HG03108 (cell line): ENCODE results near the gene VPS29.
"Not testable (repeated sequence)": the region's sequence is repeated elsewhere in the genome, so short reads cannot be mapped to it uniquely, and the experiment has no call there.

Source experiments
- ATAC-seq: cut with Tn5 transposase; IDR thresholded peaks from one replicate; pipeline ENCODE4 v1.9.1; 2021; ENCODE audit warnings: moderate library complexity; ENCODE audit not compliant: unreplicated experiment

The VPS29 gene

DNA sequence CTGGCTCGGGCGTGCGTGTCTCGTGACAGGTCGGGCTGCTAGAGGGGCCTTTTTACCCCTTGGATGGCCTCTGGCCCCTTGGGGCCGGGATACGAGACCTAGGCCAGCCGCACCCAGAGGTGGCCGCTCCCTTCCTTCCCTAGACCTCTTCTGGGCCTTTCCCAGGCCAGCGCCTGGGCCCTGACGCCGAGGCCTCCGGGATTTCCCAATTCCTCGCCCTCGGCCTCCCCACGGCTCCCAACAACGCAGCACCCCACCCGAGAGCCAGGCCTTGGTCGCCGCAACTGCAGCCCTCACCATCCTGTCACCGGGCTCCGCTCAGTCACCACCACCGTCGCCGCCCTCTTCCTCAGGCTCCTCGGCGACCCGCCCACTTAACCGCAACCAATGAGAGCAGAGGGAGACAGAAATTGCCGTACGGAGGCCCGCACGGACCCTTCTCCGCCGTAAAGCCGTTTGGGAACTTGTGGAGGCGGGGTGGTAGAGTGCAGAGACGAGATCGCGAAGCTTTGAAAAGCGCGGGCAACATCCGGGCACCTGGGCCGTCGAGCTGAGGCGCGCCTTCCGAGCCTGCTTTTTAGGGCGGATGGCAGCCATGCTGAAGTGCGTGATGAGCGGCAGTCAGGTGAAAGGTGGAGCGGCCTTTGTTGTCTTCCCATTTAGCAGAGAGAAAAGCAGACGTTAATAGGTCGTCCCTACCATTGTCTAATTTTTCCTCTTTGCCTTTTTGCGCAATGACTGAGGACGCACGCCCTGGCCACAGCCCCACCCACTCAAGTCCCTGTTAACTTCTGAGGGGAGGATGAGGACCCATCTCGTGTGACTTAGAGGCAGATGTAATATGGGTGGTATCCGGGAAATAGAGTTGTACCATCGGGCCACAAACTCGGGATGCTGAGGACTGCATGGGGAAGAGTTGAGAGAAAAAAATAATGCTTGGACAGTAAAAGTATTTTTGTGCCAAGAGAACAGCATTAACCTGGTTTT, at the start of gene VPS29, which contains the start of gene RAD9B:
VPS29 (minus strand) TSS at position 360 of the 987 bp plus-strand sequence; CDS start at position 300, 60 bp downstream.
RAD9B (plus strand) TSS at position 580 of the 987 bp plus-strand sequence; CDS start at position 587, 7 bp downstream.
- ATAC-seq = peak; percentile 93

DNA sequence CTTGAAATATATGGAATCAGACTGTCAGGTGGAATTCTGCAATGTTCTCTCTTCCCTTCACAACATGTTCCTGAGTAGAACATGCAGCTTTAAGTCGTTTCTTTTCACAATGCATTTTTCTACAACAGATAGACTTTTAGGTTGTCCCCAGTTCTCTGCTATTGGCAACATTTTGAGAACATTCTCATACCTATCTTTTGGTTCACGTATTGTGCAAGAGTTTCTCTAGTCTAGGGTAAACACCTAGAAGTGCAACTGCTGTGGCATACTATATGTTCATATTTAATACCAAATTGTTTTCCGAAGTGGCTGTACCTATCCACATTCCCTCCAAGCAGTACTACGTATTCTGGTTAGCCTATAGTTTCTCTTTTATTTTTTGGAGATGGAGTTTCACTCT, 49.1 kb upstream of the VPS29 start:
- ATAC-seq = no peak

DNA sequence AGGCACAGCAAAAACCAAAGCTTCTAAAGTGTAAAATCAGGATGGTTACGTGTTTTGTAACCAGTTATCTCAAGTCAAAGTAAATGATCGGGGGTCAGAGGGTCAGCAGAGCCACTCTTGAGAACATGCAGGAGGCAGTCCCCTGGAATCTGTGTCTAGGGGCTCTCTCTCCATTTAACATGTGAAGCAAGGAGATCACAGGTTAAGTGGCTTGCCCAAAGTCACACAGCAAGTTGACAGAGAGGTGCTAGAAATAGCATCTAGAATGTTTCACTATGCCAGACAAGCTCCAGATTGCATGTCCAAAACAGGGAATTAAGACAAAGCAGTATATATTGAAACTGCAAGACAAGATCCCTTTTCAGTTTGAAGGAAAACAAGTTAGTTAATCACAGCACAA, 47.8 kb upstream of the VPS29 start:
- no peak for ATAC-seq

DNA sequence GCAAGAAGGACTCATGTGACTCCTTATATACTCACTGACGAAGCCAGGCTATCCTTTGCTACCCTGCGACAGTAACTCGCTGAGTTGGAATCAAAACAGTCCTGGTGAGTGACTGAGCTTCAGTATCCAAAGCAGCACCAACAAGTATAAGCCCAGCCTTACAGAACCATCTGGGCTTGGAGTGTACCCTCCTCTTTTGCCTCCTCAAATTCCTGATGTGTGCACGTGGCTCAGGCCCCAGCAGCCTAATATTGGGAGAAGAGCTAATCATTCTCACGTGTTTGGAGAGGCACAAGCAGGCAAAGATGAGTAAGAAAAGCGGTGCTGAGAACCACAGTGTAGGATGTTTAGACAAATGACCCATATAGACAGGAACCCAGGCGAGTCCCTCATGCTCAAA, 46.8 kb upstream of the VPS29 start:
- ATAC-seq = no peak

DNA sequence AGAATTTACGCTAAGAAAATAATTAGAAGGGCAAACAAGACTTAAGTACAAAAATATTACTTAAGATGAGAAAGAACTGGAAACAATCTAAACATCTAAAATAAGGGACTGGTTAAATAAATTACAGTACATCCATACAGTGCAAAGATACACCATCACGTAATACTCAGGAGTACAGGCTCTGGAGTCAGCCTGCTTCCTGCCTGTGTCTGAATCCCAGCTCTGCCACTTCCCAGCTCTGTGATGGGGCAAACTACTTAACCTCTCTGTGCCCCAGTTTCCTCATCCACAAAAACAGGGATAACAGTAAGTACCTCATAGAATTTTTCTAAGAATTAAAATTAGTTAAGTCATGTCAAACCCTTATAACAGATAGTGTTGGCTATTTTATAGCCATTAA, 45.2 kb upstream of the VPS29 start:
- ATAC-seq = no peak

DNA sequence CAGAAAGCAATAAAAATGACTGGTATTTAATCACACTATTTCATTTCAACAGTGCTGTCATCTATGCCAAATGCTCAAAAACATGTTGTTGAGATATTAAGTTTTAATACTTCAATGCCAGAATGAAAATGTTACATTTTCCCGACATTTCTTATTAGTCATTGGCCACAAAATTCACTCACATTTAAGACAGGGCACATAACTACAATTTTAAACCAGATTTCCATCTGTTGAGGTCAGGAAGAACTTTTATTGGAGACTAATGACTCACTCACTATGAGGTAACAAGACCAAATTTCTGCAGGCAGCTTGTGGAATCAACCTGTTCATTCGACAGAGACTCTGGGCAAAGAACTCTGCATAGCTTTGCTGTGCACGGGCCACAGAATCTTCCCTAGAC, 44.4 kb upstream of the VPS29 start:
- ATAC-seq = no peak

DNA sequence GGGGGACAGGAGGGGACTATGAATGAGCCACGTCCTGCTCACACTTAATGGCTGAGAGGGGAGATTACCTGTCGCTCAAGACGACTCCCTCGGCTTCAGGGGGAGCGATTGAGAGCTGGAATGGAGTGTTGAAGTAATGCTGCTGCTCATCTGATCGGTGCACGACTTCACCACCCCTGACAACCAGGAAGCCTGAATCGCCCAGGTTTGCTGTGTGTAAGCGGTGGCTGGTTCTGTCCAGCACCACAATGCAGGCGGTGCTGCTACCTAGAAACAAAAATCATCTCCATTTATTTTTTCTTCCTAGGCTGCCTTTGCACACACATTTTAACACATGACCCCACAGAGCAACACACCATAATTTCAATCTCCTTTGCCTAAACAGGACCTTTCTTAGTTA, 43.9 kb upstream of the VPS29 start:
- ATAC-seq = no peak

DNA sequence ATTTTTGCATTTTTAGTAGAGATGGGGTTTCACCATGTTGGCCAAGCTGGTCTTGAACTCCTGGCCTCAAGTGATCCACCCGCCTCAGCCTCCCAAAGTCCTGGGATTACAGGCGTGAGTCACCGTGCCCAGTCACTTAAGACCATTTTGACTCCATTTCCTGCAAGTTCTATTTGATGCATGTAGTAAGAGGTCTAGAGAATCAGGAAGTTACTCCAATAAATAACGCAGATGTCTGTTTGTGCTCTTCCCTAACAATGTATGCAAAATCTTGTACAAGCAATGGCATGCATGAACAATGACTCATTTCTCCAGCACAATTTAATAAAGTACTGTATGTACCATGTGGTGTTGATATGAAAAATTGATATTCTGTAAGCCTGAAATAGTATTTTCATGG, 43.3 kb upstream of the VPS29 start:
- ATAC-seq = not testable (repeated sequence)

DNA sequence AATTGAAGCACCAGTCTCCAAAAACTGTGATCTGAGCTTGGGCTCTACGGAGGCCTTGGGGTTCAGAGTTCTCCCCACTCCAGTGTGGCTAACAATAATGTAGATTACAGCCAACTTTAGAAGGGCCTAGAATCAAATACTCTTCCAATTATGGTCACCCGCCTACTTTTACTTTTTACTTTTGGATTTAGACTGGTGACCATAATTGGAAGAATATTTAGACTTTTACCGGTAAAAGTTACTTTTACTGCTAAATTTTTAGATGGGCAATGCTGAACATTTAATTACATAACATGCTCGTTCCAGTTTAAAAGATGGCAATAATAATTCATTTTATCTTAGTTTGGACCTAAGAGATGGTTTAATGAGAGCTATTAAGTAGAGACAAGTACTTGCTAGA, 42.1 kb upstream of the VPS29 start:
- no peak for ATAC-seq

DNA sequence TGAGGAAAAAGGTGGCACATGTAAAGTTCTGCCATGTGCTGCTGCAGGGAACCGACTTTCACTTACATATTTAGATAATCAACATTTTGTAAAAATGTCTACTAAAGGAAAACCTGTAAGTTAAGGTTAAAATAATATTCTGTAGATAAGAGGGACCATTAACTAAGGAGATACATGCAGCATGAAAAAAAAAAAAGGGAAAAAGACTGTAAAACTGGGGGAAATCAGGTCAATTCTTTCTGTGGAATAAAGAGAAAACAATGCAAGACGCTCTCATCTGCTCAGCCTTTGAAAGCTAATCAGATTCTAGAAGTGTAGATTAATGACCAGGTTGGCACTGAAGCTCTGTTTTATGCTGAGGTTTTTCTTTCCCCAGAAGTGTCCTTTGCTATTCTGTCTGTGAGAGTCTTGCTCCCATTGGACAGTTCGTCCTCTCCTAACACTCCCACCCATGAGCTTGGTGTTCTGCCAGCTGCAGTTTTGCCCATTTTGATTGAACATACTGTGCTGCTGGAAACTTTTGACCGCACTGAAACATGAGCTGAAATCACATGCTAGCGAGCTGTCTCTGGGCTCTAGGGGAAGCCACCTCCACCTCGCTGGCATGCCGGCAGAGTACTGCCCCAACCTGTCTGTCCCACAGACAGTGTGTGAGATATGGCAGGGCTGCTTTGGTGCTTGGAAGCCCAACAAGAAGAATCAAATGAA, 41.5 kb upstream of the VPS29 start:
- ATAC-seq = no peak

DNA sequence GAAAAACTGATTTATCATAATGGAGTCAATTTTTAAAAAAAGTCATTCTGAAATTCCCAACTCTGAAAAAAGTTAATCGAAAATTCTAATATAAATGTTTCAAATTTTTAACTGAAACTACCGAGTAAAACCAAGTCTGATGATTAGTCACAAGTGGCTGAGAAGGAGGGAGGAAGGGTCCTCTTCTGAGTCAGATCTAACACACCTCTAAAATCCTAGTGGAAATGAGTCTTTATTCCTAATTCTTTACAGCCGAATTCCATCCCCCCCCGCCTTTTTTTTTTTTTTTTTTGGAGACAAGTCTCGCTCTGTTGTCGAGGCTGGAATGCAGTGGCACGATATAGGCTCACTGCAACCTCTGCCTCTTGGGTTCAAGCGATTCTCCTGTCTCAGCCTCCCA, 38.1 kb upstream of the VPS29 start:
- ATAC-seq = no peak

DNA sequence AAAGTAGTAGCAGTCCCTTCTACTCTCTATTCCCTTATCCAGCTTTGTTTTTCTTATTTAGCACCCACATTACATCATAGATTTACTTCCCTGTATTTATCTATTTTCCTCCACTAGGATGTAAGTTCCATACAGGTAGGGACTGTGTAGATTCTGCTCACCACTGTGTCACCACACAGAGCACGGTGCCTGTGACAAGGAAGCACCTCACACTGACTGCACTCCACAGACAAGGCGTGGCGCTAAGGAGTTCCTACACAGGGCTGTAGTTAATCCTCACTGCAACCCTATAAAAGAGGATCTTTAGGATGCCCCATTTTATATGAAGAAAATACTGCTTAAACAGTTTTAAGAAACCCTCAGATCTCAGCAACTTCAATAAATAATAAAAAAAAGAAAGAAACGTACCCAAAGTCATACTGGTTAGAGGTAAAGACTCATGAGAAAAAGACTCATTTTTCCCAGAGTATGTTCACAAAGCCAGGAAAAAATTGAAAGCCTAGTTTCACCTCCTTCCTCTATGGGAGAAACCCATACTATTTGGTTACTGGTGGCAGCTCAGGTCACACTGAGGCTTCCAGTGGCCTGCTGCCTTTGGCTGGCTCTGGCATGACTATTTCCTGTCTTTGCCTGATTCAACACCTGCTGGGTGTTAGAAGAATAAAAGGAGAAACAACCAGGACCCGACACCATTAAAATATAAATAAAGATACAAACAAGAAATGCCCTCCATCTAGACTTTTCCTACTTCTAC, 37.1 kb upstream of the VPS29 start:
- no peak for ATAC-seq

DNA sequence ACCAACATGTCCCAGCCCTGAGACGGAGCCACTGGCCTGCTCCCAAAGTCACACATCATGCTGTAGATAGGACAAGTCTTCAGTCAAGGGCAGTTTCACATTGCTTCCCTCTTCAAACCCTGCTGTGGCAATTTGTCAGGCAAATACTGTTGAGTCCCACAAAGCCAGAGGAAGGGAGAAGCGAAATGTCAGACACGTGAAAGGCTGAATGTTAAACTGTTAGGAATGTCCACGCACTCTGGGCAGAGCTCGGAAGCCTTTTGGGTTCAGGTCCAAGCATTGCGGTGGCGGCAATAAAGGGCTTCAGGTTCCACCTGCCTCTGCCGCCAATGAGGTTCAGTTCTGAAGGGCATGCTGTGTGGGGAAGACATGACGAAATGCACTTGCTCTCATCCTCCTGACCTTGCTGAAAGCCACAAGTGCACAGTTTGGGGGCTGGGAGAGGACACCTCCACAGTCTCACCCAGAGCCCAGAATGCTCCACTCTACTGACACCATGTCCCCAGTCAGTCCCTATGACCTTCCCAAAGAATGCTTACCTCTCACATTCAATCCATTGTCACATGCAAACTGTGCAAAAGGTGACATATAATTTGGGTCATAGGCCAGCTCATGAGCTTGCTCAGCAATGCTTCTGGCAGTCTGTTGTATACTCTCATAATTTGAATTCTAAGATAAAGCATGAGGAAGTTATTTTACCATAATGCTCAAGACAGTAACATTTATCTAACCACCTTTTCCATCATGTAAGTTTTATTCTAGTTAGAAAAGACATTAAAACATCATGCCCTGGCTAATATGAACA, 35.9 kb upstream of the VPS29 start:
- ATAC-seq = no peak

DNA sequence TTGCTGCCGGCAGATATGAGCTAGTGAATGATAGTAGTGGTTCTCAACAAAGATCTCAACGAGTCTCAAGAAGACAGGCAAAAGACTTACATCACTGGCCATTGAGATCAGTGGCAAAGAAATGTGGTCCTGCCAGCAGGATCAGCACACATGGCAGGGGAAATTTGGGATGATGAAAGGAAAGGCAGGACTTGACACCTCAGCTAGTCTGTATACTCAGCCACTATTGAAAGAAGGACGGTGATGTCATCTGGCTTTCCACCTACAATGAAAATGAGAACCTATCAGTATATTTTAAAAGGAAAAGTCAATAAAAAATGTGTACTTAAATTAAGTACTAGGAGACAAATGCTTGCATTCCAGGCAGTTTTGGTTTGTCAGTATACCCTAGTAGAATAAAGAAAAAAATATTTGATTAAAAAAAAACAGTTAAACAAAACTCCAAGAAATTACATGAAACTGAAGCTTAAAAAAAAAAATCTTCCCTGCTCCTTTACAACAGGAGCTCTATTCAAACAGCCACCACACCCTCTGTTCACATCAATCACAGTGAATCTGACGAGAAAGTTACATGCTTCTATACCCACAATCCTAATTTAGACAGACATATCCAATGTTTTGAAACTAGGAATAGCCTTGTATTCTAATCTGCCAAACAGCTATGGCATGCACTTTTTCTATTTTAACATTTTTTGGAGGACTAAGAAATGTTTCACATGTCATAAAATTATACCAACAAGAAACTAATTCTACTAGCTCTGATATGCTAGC, 35.1 kb upstream of the VPS29 start:
- ATAC-seq = no peak

DNA sequence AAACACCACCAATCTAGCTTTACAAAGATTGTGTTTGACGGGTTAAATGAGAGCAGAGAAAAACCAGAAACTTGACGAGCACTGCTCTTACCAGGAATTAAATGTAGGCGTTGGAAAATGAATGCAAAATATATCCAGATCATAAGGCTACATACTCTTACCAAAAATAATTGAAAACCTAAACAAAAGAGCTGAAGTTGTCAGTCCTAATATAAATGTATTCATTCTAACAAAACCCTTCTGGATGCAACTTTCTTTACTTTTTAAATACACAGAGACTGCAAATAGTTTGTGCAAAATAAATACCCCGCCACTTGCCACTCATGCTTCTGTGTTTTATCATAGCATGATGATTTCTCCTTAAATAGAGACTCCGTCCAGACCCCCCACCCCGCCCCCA, 32.9 kb upstream of the VPS29 start:
- no peak for ATAC-seq

DNA sequence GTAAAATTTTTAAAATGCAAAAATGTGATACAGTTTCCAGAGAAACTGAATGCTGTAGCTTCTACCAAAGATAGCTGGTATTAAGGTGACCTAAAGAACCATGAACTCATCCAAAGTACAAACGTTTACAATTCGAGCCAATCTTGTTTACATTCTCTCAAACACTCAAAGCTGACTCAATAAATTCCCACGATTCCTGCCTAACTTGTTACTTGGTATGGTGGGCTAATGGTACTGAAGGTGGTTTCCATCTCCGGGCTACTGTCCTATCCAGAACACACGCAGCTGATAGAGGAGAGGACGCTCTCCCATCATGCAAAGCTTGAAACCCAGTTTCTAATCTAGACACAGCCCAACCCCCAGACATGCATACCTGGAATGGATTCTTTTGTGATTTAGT, 31.7 kb upstream of the VPS29 start:
- ATAC-seq = no peak

DNA sequence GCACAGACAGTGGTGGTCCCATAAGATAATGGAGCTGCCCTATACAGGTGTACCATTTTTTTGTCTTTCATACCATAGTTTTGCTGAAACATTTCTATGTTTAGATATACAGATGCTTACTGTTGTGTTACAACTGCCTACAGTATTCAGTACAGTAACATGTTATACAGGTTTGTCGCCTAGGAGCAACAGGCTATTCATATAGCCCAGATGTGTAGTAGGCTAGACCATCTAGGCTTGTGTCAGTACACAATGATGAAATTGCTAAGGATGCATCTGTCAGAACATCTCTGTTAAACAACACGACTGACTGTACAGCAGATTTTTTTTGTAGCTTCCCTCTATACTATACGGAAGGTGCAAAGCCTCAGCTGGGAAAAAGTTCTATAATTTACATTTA, 30.7 kb upstream of the VPS29 start:
- no peak for ATAC-seq

DNA sequence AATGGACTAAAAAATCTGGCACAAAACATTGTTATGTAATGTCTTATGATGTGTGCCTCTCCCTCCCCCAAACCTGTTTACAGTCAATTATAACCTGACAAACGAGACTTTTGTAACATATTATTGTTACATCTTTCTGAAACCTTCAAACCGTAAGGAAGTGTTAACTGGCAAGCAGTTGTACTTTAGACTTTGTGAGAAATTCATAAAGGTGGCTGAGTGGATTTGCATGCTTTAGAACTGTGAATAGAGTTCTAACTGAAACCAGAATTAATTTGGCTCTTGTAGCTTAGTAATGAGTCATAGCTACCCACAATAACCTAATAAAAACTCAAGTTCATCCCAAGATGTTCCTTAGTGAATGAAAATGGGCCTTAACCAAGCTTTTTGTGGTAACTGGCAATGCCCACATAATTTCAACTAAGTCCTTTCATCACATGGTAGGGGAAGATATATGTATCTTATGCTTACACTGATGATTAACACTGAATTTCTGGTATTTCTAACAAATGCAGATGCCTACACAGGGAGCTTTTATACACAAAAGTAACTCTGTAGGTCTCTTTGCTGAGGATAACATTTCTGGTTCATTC, 29.9 kb upstream of the VPS29 start:
- peak; percentile 83 for ATAC-seq

DNA sequence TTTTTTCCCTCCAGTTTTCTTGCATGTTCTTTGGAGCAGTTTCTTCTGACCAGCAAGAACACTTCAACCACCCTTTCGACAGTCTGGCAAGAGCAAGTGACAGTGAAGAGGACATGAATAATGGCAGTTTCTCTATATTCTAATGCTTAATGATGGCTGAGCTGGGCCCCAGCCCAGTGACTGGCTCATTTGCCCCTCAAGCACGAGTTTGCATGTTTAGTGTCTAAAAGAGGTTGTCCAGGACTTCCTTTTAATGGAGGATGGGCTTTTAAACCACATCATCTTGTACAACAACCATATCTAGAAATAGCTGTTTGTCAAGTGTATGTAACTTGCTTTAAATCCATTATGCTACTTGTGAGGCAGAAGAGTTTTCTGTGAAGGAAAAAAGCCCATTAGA, 28.6 kb upstream of the VPS29 start:
- no peak for ATAC-seq
